ENCODE results near the gene PRKCZ.

- no peak for TF ChIP-seq CTCF (IDR thresholded peaks at IDR 0.05; ENCODE audit: low read depth, low read length, missing input control)
- no peak for TF ChIP-seq SP1 (IDR thresholded peaks at IDR 0.05)
- no peak for TF ChIP-seq ZBTB33 (IDR thresholded peaks at IDR 0.05)
- no peak for TF ChIP-seq EGR1 (IDR thresholded peaks at IDR 0.05; ENCODE audit: low read depth in 2 of 2)
- TF ChIP-seq FOXA1 (IDR thresholded peaks at IDR 0.05) = no peak
- no peak for TF ChIP-seq TAF1 (conservative IDR thresholded peaks at IDR 0.05)
- TF ChIP-seq RAD21 (IDR thresholded peaks at IDR 0.05) = no peak
- no peak for TF ChIP-seq YY1 (IDR thresholded peaks at IDR 0.05)
- no peak for TF ChIP-seq ATF3 (IDR thresholded peaks at IDR 0.05)
- TF ChIP-seq REST (IDR thresholded peaks at IDR 0.05) = no peak
- TF ChIP-seq MAX (IDR thresholded peaks at IDR 0.05) = no peak
- TF ChIP-seq JUND (IDR thresholded peaks at IDR 0.05) = no peak
- TF ChIP-seq GABPA (IDR thresholded peaks at IDR 0.05 in 1 of 2, conservative IDR thresholded peaks at IDR 0.05 in 1 of 2) = no peak
- no peak for TF ChIP-seq NR2F2 (IDR thresholded peaks at IDR 0.05)
Measured at GRCh38 chr1:2105781-2106524, 55.7 kb downstream of the PRKCZ start.
